Karpas-422 (cell line): ENCODE data around the gene CTCFL. TPM values are rescaled to one million over a fixed set of nuclear protein-coding genes. Genes with fewer than 3 reads are reported as not detected.
A peak's percentile ranks its signal among the peaks of the same experiment; 100 is the strongest.

Experiments used
- DNase-seq: peaks from one replicate; pipeline ENCODE4 v3.0.0-alpha.2; 2015
- H2AFZ ChIP-seq: fragments of 200-600 bp; sonication (generic); 2 replicates; pipeline ENCODE4 v1.6.1; 2014; ENCODE audit warnings: antibody characterized with exemption, low read length, mixed read lengths
- H3K27ac ChIP-seq: fragments of 200-600 bp; sonication (generic); 2 replicates; pipeline ENCODE4 v1.5.1; 2014; ENCODE audit warnings: mild to moderate bottlenecking, low read length, moderate library complexity
- H3K27me3 ChIP-seq: fragments of 200-600 bp; sonication (generic); 2 replicates; pipeline ENCODE4 v1.6.1; 2014; ENCODE audit warnings: low read length, mixed read lengths
- H3K36me3 ChIP-seq: fragments of 200-600 bp; sonication (generic); 2 replicates; pipeline ENCODE4 v1.6.1; 2014; ENCODE audit warnings: low read length, mixed read lengths; ENCODE audit not compliant: insufficient read depth
- H3K4me1 ChIP-seq: fragments of 200-600 bp; sonication (generic); 2 replicates; pipeline ENCODE4 v1.6.1; 2014; ENCODE audit warnings: mild to moderate bottlenecking, low read length, mixed read lengths
- H3K4me2 ChIP-seq: fragments of 200-600 bp; sonication (generic); 2 replicates; pipeline ENCODE4 v1.6.1; 2014; ENCODE audit warnings: low read length, low read depth, mild to moderate bottlenecking; ENCODE audit not compliant: poor library complexity, severe bottlenecking
- H3K4me3 ChIP-seq: fragments of 200-600 bp; sonication (generic); 2 replicates; pipeline ENCODE4 v1.5.1; 2014; ENCODE audit warnings: mild to moderate bottlenecking, antibody characterized with exemption, low read length, mixed read lengths
- H3K79me2 ChIP-seq: fragments of 200-600 bp; sonication (generic); 2 replicates; pipeline ENCODE4 v1.6.1; 2014; ENCODE audit warnings: mild to moderate bottlenecking, low read length, mixed read lengths
- H3K9ac ChIP-seq: fragments of 200-600 bp; sonication (generic); 2 replicates; pipeline ENCODE4 v1.6.0; 2014; ENCODE audit warnings: low read length
- H3K9me2 ChIP-seq: fragments of 200-600 bp; sonication (generic), shearing (Covaris generic); replicated peaks from 2 replicates; pipeline ENCODE4 v1.6.0; 2014; ENCODE audit warnings: mild to moderate bottlenecking, low read length, moderate library complexity; ENCODE audit not compliant: insufficient read depth
- H3K9me3 ChIP-seq: fragments of 300-700, 200-600 bp; sonication (generic); 2 replicates; pipeline ENCODE4 v1.6.1; 2014; ENCODE audit warnings: low read length, mixed read lengths
- H4K20me1 ChIP-seq: fragments of 200-600 bp; sonication (generic); 2 replicates; pipeline ENCODE4 v1.6.1; 2014; ENCODE audit warnings: mild to moderate bottlenecking, antibody characterized with exemption, low read length, low read depth; ENCODE audit not compliant: insufficient read depth
- total RNA-seq: library from RNA; depleted of rRNA; stranded (reverse); fragments of >200 nt; shearing (Covaris generic); gene quantifications from 2 replicates; pipeline ENCODE4 v1.2.3, GENCODE V29; 2014; ENCODE audit warnings: low replicate concordance; rRNA removed

The CTCFL gene
- total RNA-seq, 1 experiment from 2014 or later, result not detected

DNA sequence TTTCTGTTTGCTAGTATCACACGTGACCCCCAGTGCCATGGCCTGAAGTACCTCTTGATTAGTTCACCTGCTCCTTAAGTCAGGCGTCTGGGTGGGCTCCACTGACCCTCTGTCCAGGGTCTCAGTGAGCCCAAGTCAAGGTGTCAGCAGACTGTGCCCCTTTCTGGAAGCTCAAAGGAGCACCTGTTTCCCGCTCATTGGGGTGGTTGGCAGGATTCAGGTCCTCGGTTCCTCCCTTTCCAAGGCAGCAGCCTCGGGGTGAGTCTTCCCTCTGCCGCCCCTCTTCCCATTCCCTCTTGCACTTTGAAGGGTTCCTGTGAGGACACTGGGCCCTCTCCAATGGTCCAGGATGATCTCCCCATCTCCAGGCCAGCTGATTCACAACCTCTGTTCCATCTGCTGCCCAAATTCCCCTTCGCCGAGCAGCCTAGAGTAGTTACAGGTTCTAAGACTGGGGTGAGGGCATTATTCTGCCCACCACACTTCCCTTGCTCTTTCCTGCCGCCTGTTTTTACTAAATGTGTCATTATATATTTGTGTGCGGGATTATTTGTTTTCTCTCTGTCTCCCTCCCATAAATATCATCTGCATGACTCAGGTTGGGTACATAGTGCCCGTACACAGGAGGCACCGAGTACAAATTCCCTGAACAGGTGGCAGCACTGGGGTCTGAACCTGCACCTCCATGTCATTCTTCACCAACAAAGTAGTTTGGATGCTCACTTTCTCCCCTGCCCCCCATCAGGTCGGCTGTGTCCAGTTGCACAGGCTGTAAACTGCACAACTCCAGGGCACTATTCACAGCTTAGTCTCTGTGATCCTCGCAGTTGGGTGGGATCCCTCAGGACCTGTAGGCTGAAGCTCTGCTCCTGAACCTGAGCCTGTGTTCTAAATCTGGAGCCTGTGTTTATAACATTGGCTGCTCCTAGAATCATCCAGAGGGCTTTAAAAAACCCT, 75.3 kb downstream of the CTCFL start:
- H4K20me1 ChIP-seq, result no peaks in the 10 kb centered on the region
- peak overlapping the region; percentile 58 for H3K9ac ChIP-seq
- peaks cover 54% of the 10 kb centered on the region for H3K4me1 ChIP-seq
- peak overlapping the region; percentile 51 for H3K4me3 ChIP-seq
- H2AFZ ChIP-seq, result no peak overlapping the region
- no peaks in the 10 kb centered on the region for H3K9me3 ChIP-seq
- no peaks in the 10 kb centered on the region for H3K36me3 ChIP-seq
- no peak for DNase-seq
- H3K79me2 ChIP-seq, result no peaks in the 10 kb centered on the region
- H3K27ac ChIP-seq, result peak overlapping the region; percentile 93
- H3K4me2 ChIP-seq, result peak overlapping the region; percentile 80
- no peaks in the 10 kb centered on the region for H3K9me2 ChIP-seq
- H3K27me3 ChIP-seq, result peaks cover 5% of the 10 kb centered on the region; the same call in 1 of the 2 replicates

DNA sequence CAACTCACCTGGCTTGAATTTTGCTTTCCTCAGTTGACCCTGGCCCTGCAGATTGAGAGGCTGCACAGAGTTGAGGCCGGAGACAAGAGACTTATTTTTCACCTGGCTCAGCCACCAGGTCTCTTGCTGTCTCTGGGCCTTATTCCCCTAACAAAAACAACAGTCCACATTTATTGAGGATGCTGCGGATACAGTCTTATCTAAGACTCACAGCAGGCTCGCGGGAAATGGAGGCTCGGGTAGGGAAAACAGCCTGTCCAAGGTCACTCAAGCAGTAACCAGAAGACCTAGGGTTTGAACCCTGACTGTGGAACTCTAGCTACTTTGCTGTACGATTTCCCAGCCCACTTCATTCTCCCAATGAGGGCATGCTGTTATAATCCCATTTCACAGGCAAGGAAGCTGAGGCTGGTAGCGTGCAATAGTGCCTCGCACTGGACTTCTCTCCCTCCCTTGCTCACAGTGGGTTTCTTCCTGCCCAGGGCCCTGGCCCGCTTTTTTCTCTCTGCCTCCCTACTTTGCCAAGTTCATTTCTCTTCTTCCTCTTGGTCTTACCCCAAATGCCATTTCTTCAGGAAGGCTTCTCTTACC, 76.1 kb downstream of the CTCFL start:
- DNase-seq, result no peak
- Histone ChIP-seq H3K4me2 (no peak overlapping the region), H3K9me2 (no peaks in the 10 kb centered on the region), H3K9me3 (no peaks in the 10 kb centered on the region), H3K4me3 (no peak overlapping the region), H3K9ac (no peak overlapping the region), H3K27ac (no peak overlapping the region), H3K79me2 (no peaks in the 10 kb centered on the region), H2AFZ (no peak overlapping the region), H3K27me3 (peaks cover 5% of the 10 kb centered on the region; the same call in 1 of the 2 replicates), H3K36me3 (no peaks in the 10 kb centered on the region), H3K4me1 (peaks cover 50% of the 10 kb centered on the region), H4K20me1 (no peaks in the 10 kb centered on the region)

Other genes with a start within 250 kb of the CTCFL start
- not detected in 2 replicates for gene SPO11, start 195.3 kb downstream of the CTCFL start, total RNA-seq
- gene RAE1, start 173.9 kb downstream of the CTCFL start, total RNA-seq, result 19.0 and 59.6 TPM in 2 replicates
- 261 and 436 TPM in 2 replicates for gene RBM38, start 133.7 kb downstream of the CTCFL start, total RNA-seq
- gene PCK1, start 36.0 kb upstream of the CTCFL start, total RNA-seq, result 1.2 and 2.5 TPM in 2 replicates
- 2.9 and 7.6 TPM in 2 replicates for gene ZBP1, start 95.3 kb upstream of the CTCFL start, total RNA-seq
- 1.6 and 1.9 TPM in 2 replicates for gene PMEPA1, start 184.9 kb upstream of the CTCFL start, total RNA-seq